Measurements from ENCODE around the gene BAG2. TPM values are rescaled to one million over a fixed set of nuclear protein-coding genes. Genes with fewer than 3 reads are reported as not detected.

The BAG2 gene
- polyA plus RNA-seq, 1 experiment = 11.2 TPM

- TF ChIP-seq CTCF (IDR thresholded peaks at IDR 0.05; ENCODE audit: insufficient read depth, low read depth, low read length) = no peak
Observed at GRCh38 chr6:57143690-57144089, 28.4 kb upstream of the BAG2 start.

GRCh38 chr6:57147401-57147800 lies 24.7 kb upstream of the BAG2 start:
- Histone ChIP-seq H3K27me3 (ENCODE audit: control insufficient read depth, insufficient read depth, low read length) (no peaks in the 10 kb centered on the region), H3K36me3 (ENCODE audit: control insufficient read depth, insufficient read depth, low read length) (peaks cover 2% of the 10 kb centered on the region), H3K4me3 (ENCODE audit: low read depth, low read length) (no peak overlapping the region)
- no peak for TF ChIP-seq CTCF (IDR thresholded peaks at IDR 0.05; ENCODE audit: insufficient read depth, low read depth, low read length)
- ChIA-PET CTCF (no interaction called here), POLR2A (no interaction called here)
- DNase-seq (ENCODE audit: low read depth) = no peak

More at GRCh38 chr6:57143690-57144089, 28.4 kb upstream of the BAG2 start:
- no peaks in the 10 kb centered on the region; the same call in 1 of the 2 replicates for H3K36me3 ChIP-seq (ENCODE audit: control insufficient read depth, insufficient read depth, low read length)
- DNase-seq (ENCODE audit: low read depth) = no peak
- no peaks in the 10 kb centered on the region for H3K27me3 ChIP-seq (ENCODE audit: control insufficient read depth, insufficient read depth, low read length)
- no peak overlapping the region for H3K4me3 ChIP-seq (ENCODE audit: low read depth, low read length)
- ChIA-PET CTCF (interaction anchor here (1.1 kb wide), 1 partner anchor 29 kb away, joined by 4 read pairs; no protein-coding TSS in a partner anchor), POLR2A (no interaction called here)

GRCh38 chr6:57147955-57148858 lies 23.9 kb upstream of the BAG2 start:
- POLR2A ChIA-PET = no interaction called here
- no peak for DNase-seq (ENCODE audit: low read depth)
- Histone ChIP-seq H3K27me3 (ENCODE audit: control insufficient read depth, insufficient read depth, low read length) (no peaks in the 10 kb centered on the region), H3K4me3 (ENCODE audit: low read depth, low read length) (no peak overlapping the region), H3K36me3 (ENCODE audit: control insufficient read depth, insufficient read depth, low read length) (peaks cover 2% of the 10 kb centered on the region)
- no peak for TF ChIP-seq CTCF (IDR thresholded peaks at IDR 0.05; ENCODE audit: insufficient read depth, low read depth, low read length)
- CTCF ChIA-PET = no interaction called here

GRCh38 chr6:57158658-57159057 lies 13.5 kb upstream of the BAG2 start:
- DNase-seq (ENCODE audit: low read depth) = no peak
- Histone ChIP-seq H3K27me3 (ENCODE audit: control insufficient read depth, insufficient read depth, low read length) (no peaks in the 10 kb centered on the region), H3K36me3 (ENCODE audit: control insufficient read depth, insufficient read depth, low read length) (peaks cover 3% of the 10 kb centered on the region), H3K4me3 (ENCODE audit: low read depth, low read length) (no peak overlapping the region)
- POLR2A ChIA-PET = interaction anchor here (0.6 to 0.7 kb wide), 2 partner anchors 12 to 109 kb away, joined by 3 to 8 read pairs; no protein-coding TSS in a partner anchor
- CTCF ChIA-PET = interaction anchor here (0.9 kb wide), 1 partner anchor 158 kb away, joined by 3 read pairs; no protein-coding TSS in a partner anchor
- no peak for TF ChIP-seq CTCF (IDR thresholded peaks at IDR 0.05; ENCODE audit: insufficient read depth, low read depth, low read length)

GRCh38 chr6:57159127-57159526 lies 13.0 kb upstream of the BAG2 start:
- no peak for TF ChIP-seq CTCF (IDR thresholded peaks at IDR 0.05; ENCODE audit: insufficient read depth, low read depth, low read length)
- no peaks in the 10 kb centered on the region for H3K36me3 ChIP-seq (ENCODE audit: control insufficient read depth, insufficient read depth, low read length)
- DNase-seq (ENCODE audit: low read depth) = no peak
- POLR2A ChIA-PET = interaction anchor here (0.6 kb wide), 1 partner anchor 108 kb away, joined by 8 read pairs; no protein-coding TSS in a partner anchor
- no peak overlapping the region for H3K4me3 ChIP-seq (ENCODE audit: low read depth, low read length)
- no peaks in the 10 kb centered on the region for H3K27me3 ChIP-seq (ENCODE audit: control insufficient read depth, insufficient read depth, low read length)
- CTCF ChIA-PET = no interaction called here

All from BJ (cell line).